WTC11 (cell line): Measurements from ENCODE around the gene TAS2R7.

Experiments used
- ATF2 ChIP-seq: sonication (generic); formaldehyde crosslinking; IDR thresholded peaks from 2 replicates; pipeline ENCODE4 v1.8.1; 2022; ENCODE audit warnings: low read depth, missing genetic modification reagents, borderline replicate concordance
- ATF3 ChIP-seq: sonication (generic); formaldehyde crosslinking; conservative IDR thresholded peaks from 2 replicates; pipeline ENCODE4 v1.8.1; 2022; ENCODE audit warnings: mild to moderate bottlenecking, missing genetic modification reagents
- NR2C2 ChIP-seq: sonication (generic); formaldehyde crosslinking; IDR thresholded peaks from 2 replicates; pipeline ENCODE4 v1.8.0; 2022; ENCODE audit warnings: mild to moderate bottlenecking, missing genetic modification reagents
- PRRX2 ChIP-seq: fragments of 250-450 bp; sonication (Bioruptor Pico); IDR thresholded peaks from 2 replicates; pipeline ENCODE4 v1.8.0; 2021; ENCODE audit warnings: mild to moderate bottlenecking
- ZNF138 ChIP-seq: sonication (generic); formaldehyde crosslinking; conservative IDR thresholded peaks from 2 replicates; pipeline ENCODE4 v1.8.1; 2022; ENCODE audit warnings: mild to moderate bottlenecking, moderate library complexity, missing genetic modification reagents
- TF ChIP-seq, protein P1 (sequence below): fragments of 200-600 bp; IDR thresholded peaks from 2 replicates; pipeline ENCODE4 v1.8.0; 2022; ENCODE audit warnings: antibody characterized with exemption
- TF ChIP-seq, protein P2 (sequence below): sonication (generic); formaldehyde crosslinking; IDR thresholded peaks from 2 replicates; pipeline ENCODE4 v1.8.1; 2022; ENCODE audit warnings: missing genetic modification reagents, borderline replicate concordance
- TF ChIP-seq, protein P3 (sequence below): sonication (generic); formaldehyde crosslinking; conservative IDR thresholded peaks from 2 replicates; pipeline ENCODE4 v1.8.1; 2023; ENCODE audit warnings: mild to moderate bottlenecking, low read depth, missing genetic modification reagents, moderate library complexity

GRCh38 chr12:10801741-10802140, 686 bp downstream of the TAS2R7 start:
- TF ChIP-seq, protein P1, sequence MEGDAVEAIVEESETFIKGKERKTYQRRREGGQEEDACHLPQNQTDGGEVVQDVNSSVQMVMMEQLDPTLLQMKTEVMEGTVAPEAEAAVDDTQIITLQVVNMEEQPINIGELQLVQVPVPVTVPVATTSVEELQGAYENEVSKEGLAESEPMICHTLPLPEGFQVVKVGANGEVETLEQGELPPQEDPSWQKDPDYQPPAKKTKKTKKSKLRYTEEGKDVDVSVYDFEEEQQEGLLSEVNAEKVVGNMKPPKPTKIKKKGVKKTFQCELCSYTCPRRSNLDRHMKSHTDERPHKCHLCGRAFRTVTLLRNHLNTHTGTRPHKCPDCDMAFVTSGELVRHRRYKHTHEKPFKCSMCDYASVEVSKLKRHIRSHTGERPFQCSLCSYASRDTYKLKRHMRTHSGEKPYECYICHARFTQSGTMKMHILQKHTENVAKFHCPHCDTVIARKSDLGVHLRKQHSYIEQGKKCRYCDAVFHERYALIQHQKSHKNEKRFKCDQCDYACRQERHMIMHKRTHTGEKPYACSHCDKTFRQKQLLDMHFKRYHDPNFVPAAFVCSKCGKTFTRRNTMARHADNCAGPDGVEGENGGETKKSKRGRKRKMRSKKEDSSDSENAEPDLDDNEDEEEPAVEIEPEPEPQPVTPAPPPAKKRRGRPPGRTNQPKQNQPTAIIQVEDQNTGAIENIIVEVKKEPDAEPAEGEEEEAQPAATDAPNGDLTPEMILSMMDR, result no peak
- no peak for TF ChIP-seq NR2C2 (CRISPR knock-in tag)
- TF ChIP-seq, protein P2, sequence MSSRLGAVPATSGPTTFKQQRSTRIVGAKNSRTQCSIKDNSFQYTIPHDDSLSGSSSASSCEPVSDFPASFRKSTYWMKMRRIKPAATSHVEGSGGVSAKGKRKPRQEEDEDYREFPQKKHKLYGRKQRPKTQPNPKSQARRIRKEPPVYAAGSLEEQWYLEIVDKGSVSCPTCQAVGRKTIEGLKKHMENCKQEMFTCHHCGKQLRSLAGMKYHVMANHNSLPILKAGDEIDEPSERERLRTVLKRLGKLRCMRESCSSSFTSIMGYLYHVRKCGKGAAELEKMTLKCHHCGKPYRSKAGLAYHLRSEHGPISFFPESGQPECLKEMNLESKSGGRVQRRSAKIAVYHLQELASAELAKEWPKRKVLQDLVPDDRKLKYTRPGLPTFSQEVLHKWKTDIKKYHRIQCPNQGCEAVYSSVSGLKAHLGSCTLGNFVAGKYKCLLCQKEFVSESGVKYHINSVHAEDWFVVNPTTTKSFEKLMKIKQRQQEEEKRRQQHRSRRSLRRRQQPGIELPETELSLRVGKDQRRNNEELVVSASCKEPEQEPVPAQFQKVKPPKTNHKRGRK (CRISPR knock-in tag), result no peak
- TF ChIP-seq ATF2 (CRISPR knock-in tag), result no peak
- no peak for TF ChIP-seq ATF3
- TF ChIP-seq, protein P3, sequence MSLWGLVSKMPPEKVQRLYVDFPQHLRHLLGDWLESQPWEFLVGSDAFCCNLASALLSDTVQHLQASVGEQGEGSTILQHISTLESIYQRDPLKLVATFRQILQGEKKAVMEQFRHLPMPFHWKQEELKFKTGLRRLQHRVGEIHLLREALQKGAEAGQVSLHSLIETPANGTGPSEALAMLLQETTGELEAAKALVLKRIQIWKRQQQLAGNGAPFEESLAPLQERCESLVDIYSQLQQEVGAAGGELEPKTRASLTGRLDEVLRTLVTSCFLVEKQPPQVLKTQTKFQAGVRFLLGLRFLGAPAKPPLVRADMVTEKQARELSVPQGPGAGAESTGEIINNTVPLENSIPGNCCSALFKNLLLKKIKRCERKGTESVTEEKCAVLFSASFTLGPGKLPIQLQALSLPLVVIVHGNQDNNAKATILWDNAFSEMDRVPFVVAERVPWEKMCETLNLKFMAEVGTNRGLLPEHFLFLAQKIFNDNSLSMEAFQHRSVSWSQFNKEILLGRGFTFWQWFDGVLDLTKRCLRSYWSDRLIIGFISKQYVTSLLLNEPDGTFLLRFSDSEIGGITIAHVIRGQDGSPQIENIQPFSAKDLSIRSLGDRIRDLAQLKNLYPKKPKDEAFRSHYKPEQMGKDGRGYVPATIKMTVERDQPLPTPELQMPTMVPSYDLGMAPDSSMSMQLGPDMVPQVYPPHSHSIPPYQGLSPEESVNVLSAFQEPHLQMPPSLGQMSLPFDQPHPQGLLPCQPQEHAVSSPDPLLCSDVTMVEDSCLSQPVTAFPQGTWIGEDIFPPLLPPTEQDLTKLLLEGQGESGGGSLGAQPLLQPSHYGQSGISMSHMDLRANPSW (CRISPR knock-in tag), result no peak
- TF ChIP-seq PRRX2 (CRISPR knock-in tag), result no peak
- TF ChIP-seq ZNF138, result no peak
